DND-41 (cell line): Measurements from ENCODE around the gene SRPRB.

ENCODE experiments used
- ATAC-seq: fragments of 200-7000 bp; cut with Tn5 transposase; 3 replicates; pipeline ENCODE4 v1.9.1; 2021; ENCODE audit warnings: low read depth; ENCODE audit not compliant: insufficient read depth
- DNase-seq: peaks from one replicate; pipeline ENCODE4 v3.0.0-alpha.2; 2020
- H2AFZ ChIP-seq: 2 replicates; pipeline ENCODE4 v1.6.0; 2012; ENCODE audit warnings: low read depth, low read length
- H3K27ac ChIP-seq: 2 replicates; pipeline ENCODE4 v1.5.1; 2012; ENCODE audit warnings: low read length, inconsistent platforms
- H3K27me3 ChIP-seq: fragments of 200-600 bp; sonication (generic); 2 replicates; pipeline ENCODE4 v1.6.0; 2012; ENCODE audit warnings: low read length, mild to moderate bottlenecking, inconsistent platforms; ENCODE audit not compliant: insufficient read depth, poor library complexity
- H3K36me3 ChIP-seq: 2 replicates; pipeline ENCODE4 v1.5.1; 2012; ENCODE audit warnings: low read length, inconsistent platforms; ENCODE audit not compliant: insufficient read depth
- H3K4me1 ChIP-seq: 2 replicates; pipeline ENCODE4 v1.5.1; 2012; ENCODE audit warnings: mild to moderate bottlenecking, low read length; ENCODE audit not compliant: insufficient read depth
- H3K4me2 ChIP-seq: 2 replicates; pipeline ENCODE4 v1.6.0; 2012; ENCODE audit warnings: mild to moderate bottlenecking, moderate library complexity, low read length, inconsistent platforms; ENCODE audit not compliant: insufficient read depth
- H3K4me3 ChIP-seq, 2 experiments: fragments of 200-600 bp in 1 of 2; shearing (Covaris generic) in 1 of 2; 2 replicates each; pipeline ENCODE4 v1.5.1; 2012 to 2016; ENCODE audit warnings: inconsistent platforms in 2 of 2, low read length in 2 of 2, mild to moderate bottlenecking in 2 of 2, low read depth in 1 of 2, moderate library complexity in 1 of 2
- H3K79me2 ChIP-seq: 2 replicates; pipeline ENCODE4 v1.6.0; 2012; ENCODE audit warnings: low read length, inconsistent platforms; ENCODE audit not compliant: insufficient read depth
- H3K9ac ChIP-seq: 2 replicates; pipeline ENCODE4 v1.6.0; 2012; ENCODE audit warnings: low read depth, mild to moderate bottlenecking, inconsistent platforms, low read length, moderate library complexity
- H3K9me3 ChIP-seq: 2 replicates; pipeline ENCODE4 v1.5.1; 2012; ENCODE audit warnings: low read length, moderate library complexity, mild to moderate bottlenecking, inconsistent platforms; ENCODE audit not compliant: insufficient read depth, severe bottlenecking
- H4K20me1 ChIP-seq: 2 replicates; pipeline ENCODE4 v1.6.0; 2012; ENCODE audit warnings: low read length; ENCODE audit not compliant: insufficient read depth
- EZH2 ChIP-seq: IDR thresholded peaks from 3 replicates; pipeline ENCODE4 v1.6.1; 2012; ENCODE audit warnings: borderline replicate concordance, low read depth, mild to moderate bottlenecking, moderate library complexity, low read length, inconsistent platforms; ENCODE audit not compliant: severe bottlenecking
- TF ChIP-seq, protein P1 (sequence below): IDR thresholded peaks from 2 replicates; pipeline ENCODE4 v1.5.1; 2012; ENCODE audit warnings: borderline replicate concordance, low read length, moderate library complexity, mild to moderate bottlenecking; ENCODE audit not compliant: poor library complexity, severe bottlenecking; ENCODE audit errors: extremely low read depth

The SRPRB gene

DNA sequence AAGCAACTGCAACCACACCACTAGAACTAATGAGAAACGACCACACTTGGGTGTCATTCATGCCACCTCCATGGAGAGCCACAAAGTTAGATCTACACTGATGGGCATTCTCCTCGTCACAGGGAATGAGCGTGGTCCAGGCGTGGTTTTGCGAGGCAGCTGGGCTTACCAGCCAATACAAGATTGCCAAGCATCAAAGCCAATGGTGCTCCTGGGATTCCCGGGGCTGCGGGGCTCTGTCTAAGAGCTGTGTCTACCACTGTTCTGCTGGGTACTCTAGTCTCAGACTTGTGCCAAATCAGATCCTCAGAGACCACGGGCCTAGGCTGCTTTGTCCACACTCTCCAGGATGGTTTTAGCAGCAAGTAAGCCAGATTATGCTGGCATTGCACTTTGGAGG lies 46.3 kb downstream of the SRPRB start:
- ATAC-seq, result no peak
- no peak overlapping the region for H3K9ac ChIP-seq
- no peaks in the 10 kb centered on the region for H3K79me2 ChIP-seq
- no peak for DNase-seq
- H3K4me2 ChIP-seq, result no peak overlapping the region
- no peak overlapping the region for H3K27ac ChIP-seq
- H3K4me3 ChIP-seq, result no peak overlapping the region
- H3K36me3 ChIP-seq, result no peaks in the 10 kb centered on the region
- no peaks in the 10 kb centered on the region for H4K20me1 ChIP-seq
- no peaks in the 10 kb centered on the region for H3K4me1 ChIP-seq
- no peaks in the 10 kb centered on the region for H3K9me3 ChIP-seq
- TF ChIP-seq, protein P1, sequence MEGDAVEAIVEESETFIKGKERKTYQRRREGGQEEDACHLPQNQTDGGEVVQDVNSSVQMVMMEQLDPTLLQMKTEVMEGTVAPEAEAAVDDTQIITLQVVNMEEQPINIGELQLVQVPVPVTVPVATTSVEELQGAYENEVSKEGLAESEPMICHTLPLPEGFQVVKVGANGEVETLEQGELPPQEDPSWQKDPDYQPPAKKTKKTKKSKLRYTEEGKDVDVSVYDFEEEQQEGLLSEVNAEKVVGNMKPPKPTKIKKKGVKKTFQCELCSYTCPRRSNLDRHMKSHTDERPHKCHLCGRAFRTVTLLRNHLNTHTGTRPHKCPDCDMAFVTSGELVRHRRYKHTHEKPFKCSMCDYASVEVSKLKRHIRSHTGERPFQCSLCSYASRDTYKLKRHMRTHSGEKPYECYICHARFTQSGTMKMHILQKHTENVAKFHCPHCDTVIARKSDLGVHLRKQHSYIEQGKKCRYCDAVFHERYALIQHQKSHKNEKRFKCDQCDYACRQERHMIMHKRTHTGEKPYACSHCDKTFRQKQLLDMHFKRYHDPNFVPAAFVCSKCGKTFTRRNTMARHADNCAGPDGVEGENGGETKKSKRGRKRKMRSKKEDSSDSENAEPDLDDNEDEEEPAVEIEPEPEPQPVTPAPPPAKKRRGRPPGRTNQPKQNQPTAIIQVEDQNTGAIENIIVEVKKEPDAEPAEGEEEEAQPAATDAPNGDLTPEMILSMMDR, result no peak
- no peak for TF ChIP-seq EZH2
- no peak overlapping the region for H2AFZ ChIP-seq
- peaks cover 16% of the 10 kb centered on the region for H3K27me3 ChIP-seq

DNA sequence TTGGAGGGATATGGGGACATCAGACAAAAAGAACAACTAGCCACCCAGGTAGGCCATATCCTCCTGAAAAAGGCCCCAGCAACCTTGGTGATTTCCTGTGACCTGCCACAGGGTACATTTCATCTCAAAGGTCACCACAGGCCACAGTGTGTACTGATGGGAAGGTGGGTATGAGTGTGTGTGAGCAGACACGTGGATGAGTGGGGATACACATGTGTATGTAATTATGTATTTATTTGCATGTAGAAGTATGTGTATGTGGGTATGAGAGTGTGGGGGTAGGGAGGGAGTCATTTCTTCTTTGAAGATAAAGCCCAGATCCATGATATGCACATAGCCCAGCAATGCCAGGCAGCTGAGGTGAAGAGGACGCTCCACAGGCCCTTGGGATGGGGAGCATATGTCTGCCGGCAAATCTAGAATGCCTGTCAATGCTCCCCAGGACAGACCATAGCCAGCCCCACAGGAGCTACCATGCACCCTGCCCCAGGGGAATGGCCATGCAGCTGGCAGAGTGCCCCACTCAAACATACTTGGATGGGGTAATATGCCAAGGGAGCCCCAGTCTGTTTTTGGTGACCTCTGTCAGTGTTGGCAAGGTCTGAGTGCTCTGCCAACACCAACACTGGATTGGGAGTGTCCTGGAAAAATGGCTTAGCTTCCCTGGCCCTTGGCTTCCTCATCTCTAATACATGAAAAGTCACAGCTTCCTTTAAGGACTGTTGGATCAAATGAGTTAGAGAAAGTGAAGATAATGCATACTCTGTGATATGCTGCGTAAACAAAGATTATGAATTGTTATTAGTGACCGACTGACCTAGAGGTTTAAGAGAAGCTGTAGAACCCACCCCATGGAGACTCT lies 47.7 kb downstream of the SRPRB start:
- H3K27ac ChIP-seq, result no peak overlapping the region
- H3K4me3 ChIP-seq, result no peak overlapping the region
- H2AFZ ChIP-seq, result no peak overlapping the region
- ATAC-seq (no peak), DNase-seq (no peak)
- no peaks in the 10 kb centered on the region for H4K20me1 ChIP-seq
- H3K9me3 ChIP-seq, result no peaks in the 10 kb centered on the region
- H3K4me2 ChIP-seq, result no peak overlapping the region
- no peaks in the 10 kb centered on the region for H3K36me3 ChIP-seq
- peaks cover 10% of the 10 kb centered on the region for H3K27me3 ChIP-seq
- TF ChIP-seq EZH2, result no peak
- TF ChIP-seq, protein P1, result no peak
- H3K9ac ChIP-seq, result no peak overlapping the region
- H3K4me1 ChIP-seq, result no peaks in the 10 kb centered on the region
- H3K79me2 ChIP-seq, result no peaks in the 10 kb centered on the region

DNA sequence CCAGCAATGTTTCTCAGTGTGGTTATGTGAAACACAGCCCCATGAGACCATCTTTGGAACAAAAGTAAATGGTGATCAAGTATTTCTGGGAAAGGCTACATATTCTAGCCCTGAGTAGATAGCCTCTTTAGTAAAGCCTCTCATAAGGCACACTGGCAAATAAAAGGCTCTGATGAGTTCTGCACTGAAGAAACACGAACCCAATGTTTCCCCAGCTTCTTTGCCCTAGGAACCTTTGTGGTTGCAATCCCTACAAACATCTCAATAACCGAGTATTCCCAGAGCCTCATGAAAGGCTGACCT lies 48.3 kb downstream of the SRPRB start:
- H3K27me3 ChIP-seq, result peaks cover 10% of the 10 kb centered on the region
- no peak overlapping the region for H2AFZ ChIP-seq
- no peak overlapping the region for H3K9ac ChIP-seq
- H3K36me3 ChIP-seq, result no peaks in the 10 kb centered on the region
- no peak overlapping the region for H3K27ac ChIP-seq
- no peak for TF ChIP-seq EZH2
- TF ChIP-seq, protein P1, result no peak
- no peak overlapping the region for H3K4me2 ChIP-seq
- ATAC-seq, result no peak
- no peaks in the 10 kb centered on the region for H3K79me2 ChIP-seq
- no peaks in the 10 kb centered on the region for H4K20me1 ChIP-seq
- no peak for DNase-seq
- H3K9me3 ChIP-seq, result no peaks in the 10 kb centered on the region
- H3K4me3 ChIP-seq, result no peak overlapping the region
- H3K4me1 ChIP-seq, result no peaks in the 10 kb centered on the region
